Ishikawa (cell line): ENCODE results near the gene PRDM16.

Experiments used
- CEBPB ChIP-seq: IDR thresholded peaks from 2 replicates; pipeline ENCODE4 v1.6.1; 2012
- CREB1 ChIP-seq: IDR thresholded peaks from 2 replicates; pipeline ENCODE4 v1.6.1; 2012; ENCODE audit warnings: low read depth
- EP300 ChIP-seq: IDR thresholded peaks from 2 replicates; pipeline ENCODE4 v1.6.1; 2012; ENCODE audit warnings: borderline replicate concordance
- TAF1 ChIP-seq: IDR thresholded peaks from 2 replicates; pipeline ENCODE4 v1.6.1; 2012; ENCODE audit warnings: low read depth, mild to moderate bottlenecking
- TEAD4 ChIP-seq: IDR thresholded peaks from 2 replicates; pipeline ENCODE4 v1.6.1; 2012
- ZBTB7A ChIP-seq: IDR thresholded peaks from 2 replicates; pipeline ENCODE4 v1.6.1; 2012; ENCODE audit warnings: low read depth
- TF ChIP-seq, protein P1 (sequence below): IDR thresholded peaks from 2 replicates; pipeline ENCODE4 v1.6.1; 2012

DNA sequence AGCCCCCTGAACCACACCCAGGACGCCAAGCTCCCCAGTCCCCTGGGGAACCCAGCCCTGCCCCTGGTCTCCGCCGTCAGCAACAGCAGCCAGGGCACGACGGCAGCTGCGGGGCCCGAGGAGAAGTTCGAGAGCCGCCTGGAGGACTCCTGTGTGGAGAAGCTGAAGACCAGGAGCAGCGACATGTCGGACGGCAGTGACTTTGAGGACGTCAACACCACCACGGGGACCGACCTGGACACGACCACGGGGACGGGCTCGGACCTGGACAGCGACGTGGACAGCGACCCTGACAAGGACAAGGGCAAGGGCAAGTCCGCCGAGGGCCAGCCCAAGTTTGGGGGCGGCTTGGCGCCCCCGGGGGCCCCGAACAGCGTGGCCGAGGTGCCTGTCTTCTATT lies 342.8 kb downstream of the PRDM16 start:
- TF ChIP-seq EP300 = no peak
- TF ChIP-seq, protein P1, sequence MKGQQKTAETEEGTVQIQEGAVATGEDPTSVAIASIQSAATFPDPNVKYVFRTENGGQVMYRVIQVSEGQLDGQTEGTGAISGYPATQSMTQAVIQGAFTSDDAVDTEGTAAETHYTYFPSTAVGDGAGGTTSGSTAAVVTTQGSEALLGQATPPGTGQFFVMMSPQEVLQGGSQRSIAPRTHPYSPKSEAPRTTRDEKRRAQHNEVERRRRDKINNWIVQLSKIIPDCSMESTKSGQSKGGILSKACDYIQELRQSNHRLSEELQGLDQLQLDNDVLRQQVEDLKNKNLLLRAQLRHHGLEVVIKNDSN = no peak
- no peak for TF ChIP-seq TEAD4
- no peak for TF ChIP-seq CREB1
- no peak for TF ChIP-seq ZBTB7A
- no peak for TF ChIP-seq TAF1
- TF ChIP-seq CEBPB = no peak
